HEK293 (cell line): ENCODE measurements around the gene NELFB.

ENCODE experiments used
- CTCF ChIA-PET: fragments of 350-600 bp; formaldehyde crosslinking; extraction: SDS; loops from one replicate; lab custom pipeline; 2021; ENCODE audit warnings: antibody characterized with exemption; lab: Yijun Ruan, JAX
- POLR2A ChIA-PET: fragments of 300-600 bp; formaldehyde crosslinking; extraction: SDS; loops from one replicate; lab custom pipeline; 2020; ENCODE audit warnings: antibody characterized with exemption, inconsistent platforms; lab: Yijun Ruan, JAX
- H3K27ac ChIP-seq: fragments of 200-500 bp; sonication (Bioruptor generic); 2 replicates; pipeline ENCODE4 v1.5.1; 2014; ENCODE audit warnings: low read depth, low read length, control low read depth, inconsistent platforms; ENCODE audit errors: extremely low read depth
- H3K36me3 ChIP-seq, 2 experiments: fragments of 200-500 bp in 1 of 2; sonication (Bioruptor generic) in 1 of 2; 1 replicate in 1 of 2; 2 replicates in 1 of 2; pipeline ENCODE4 v1.5.1; 2014 to 2017; ENCODE audit warnings: inconsistent platforms in 2 of 2, low read length in 2 of 2; ENCODE audit not compliant: control insufficient read depth in 2 of 2, insufficient read depth in 1 of 2
- H3K4me1 ChIP-seq: fragments of 200-500 bp; sonication (Bioruptor generic); 2 replicates; pipeline ENCODE4 v1.5.1; 2014; ENCODE audit warnings: mild to moderate bottlenecking, low read length, inconsistent platforms; ENCODE audit not compliant: control insufficient read depth, insufficient read depth
- H3K4me3 ChIP-seq: 2 replicates; pipeline ENCODE4 v1.5.1; 2011; ENCODE audit warnings: low read depth, mild to moderate bottlenecking, control low read depth, low read length, moderate library complexity
- H3K9me3 ChIP-seq: fragments of 200-500 bp; sonication (Bioruptor generic); 2 replicates; pipeline ENCODE4 v1.5.1; 2014; ENCODE audit warnings: low read depth, low read length, inconsistent platforms; ENCODE audit not compliant: control insufficient read depth, insufficient read depth
- EGR2 ChIP-seq: fragments of 450-650 bp; formaldehyde crosslinking; IDR thresholded peaks from 2 replicates; pipeline ENCODE4 v1.5.1; 2016; ENCODE audit warnings: low read depth, missing biosample characterization, missing genetic modification characterization
- GLI4 ChIP-seq: fragments of 450-650 bp; formaldehyde crosslinking; IDR thresholded peaks from 2 replicates; pipeline ENCODE4 v1.5.1; 2016; ENCODE audit warnings: missing biosample characterization, missing genetic modification characterization
- KLF16 ChIP-seq: fragments of 450-650 bp; formaldehyde crosslinking; IDR thresholded peaks from 2 replicates; pipeline ENCODE4 v1.5.1; 2017; ENCODE audit warnings: missing biosample characterization, missing genetic modification characterization
- PRDM1 ChIP-seq: fragments of 450-650 bp; formaldehyde crosslinking; IDR thresholded peaks from 2 replicates; pipeline ENCODE4; 2016; ENCODE audit warnings: missing biosample characterization, missing genetic modification characterization
- RBAK ChIP-seq: fragments of 450-650 bp; formaldehyde crosslinking; IDR thresholded peaks from 2 replicates; pipeline ENCODE4 v1.5.1; 2016; ENCODE audit warnings: missing biosample characterization, missing genetic modification characterization
- SP2 ChIP-seq: fragments of 450-650 bp; formaldehyde crosslinking; IDR thresholded peaks from 2 replicates; pipeline ENCODE4 v1.5.1; 2016; ENCODE audit warnings: missing biosample characterization, missing genetic modification characterization
- TRIM28 ChIP-seq: IDR thresholded peaks from 2 replicates; pipeline ENCODE4 v1.6.1; 2011; ENCODE audit warnings: low read length, control low read depth, borderline replicate concordance
- YY1 ChIP-seq: fragments of 450-650 bp; formaldehyde crosslinking; IDR thresholded peaks from 2 replicates; pipeline ENCODE4 v1.5.1; 2018; ENCODE audit warnings: missing biosample characterization, missing genetic modification characterization
- ZBTB7A ChIP-seq: fragments of 450-650 bp; formaldehyde crosslinking; IDR thresholded peaks from 2 replicates; pipeline ENCODE4 v1.5.1; 2016; ENCODE audit warnings: low read depth, missing biosample characterization, missing genetic modification characterization
- ZFHX2 ChIP-seq: fragments of 450-650 bp; formaldehyde crosslinking; conservative IDR thresholded peaks from 2 replicates; pipeline ENCODE4 v1.5.1; 2016; ENCODE audit warnings: missing biosample characterization, missing genetic modification characterization
- ZNF184 ChIP-seq: fragments of 450-650 bp; IDR thresholded peaks from 2 replicates; pipeline ENCODE4 v1.5.1; 2018; ENCODE audit warnings: missing biosample characterization, mild to moderate bottlenecking, missing genetic modification characterization
- ZNF324 ChIP-seq: fragments of 450-650 bp; formaldehyde crosslinking; IDR thresholded peaks from 2 replicates; pipeline ENCODE4 v1.5.1; 2016; ENCODE audit warnings: missing biosample characterization, missing genetic modification characterization
- ZNF341 ChIP-seq: fragments of 450-650 bp; formaldehyde crosslinking; IDR thresholded peaks from 2 replicates; pipeline ENCODE4; 2016; ENCODE audit warnings: low read depth, missing biosample characterization, missing genetic modification characterization
- ZNF391 ChIP-seq: fragments of 450-650 bp; formaldehyde crosslinking; IDR thresholded peaks from 2 replicates; pipeline ENCODE4 v1.5.1; 2016; ENCODE audit warnings: low read depth, missing biosample characterization, missing genetic modification characterization, borderline replicate concordance
- ZNF394 ChIP-seq: fragments of 450-650 bp; formaldehyde crosslinking; IDR thresholded peaks from 2 replicates; pipeline ENCODE4 v1.5.1; 2016; ENCODE audit warnings: missing biosample characterization, missing genetic modification characterization, mild to moderate bottlenecking, moderate library complexity, borderline replicate concordance
- ZNF423 ChIP-seq: fragments of 450-650 bp; formaldehyde crosslinking; IDR thresholded peaks from 2 replicates; pipeline ENCODE4 v1.5.1; 2016; ENCODE audit warnings: missing biosample characterization, missing genetic modification characterization
- ZNF514 ChIP-seq: fragments of 450-650 bp; formaldehyde crosslinking; IDR thresholded peaks from 2 replicates; pipeline ENCODE4 v1.5.1; 2016; ENCODE audit warnings: missing biosample characterization, missing genetic modification characterization
- ZNF530 ChIP-seq: fragments of 450-650 bp; formaldehyde crosslinking; IDR thresholded peaks from 2 replicates; pipeline ENCODE4 v1.5.1; 2016; ENCODE audit warnings: low read depth, missing biosample characterization, missing genetic modification characterization
- ZNF585B ChIP-seq: fragments of 450-650 bp; formaldehyde crosslinking; IDR thresholded peaks from 2 replicates; pipeline ENCODE4 v1.5.1; 2016; ENCODE audit warnings: missing biosample characterization, missing genetic modification characterization
- ZNF610 ChIP-seq: fragments of 450-650 bp; formaldehyde crosslinking; IDR thresholded peaks from 2 replicates; pipeline ENCODE4 v1.5.1; 2016; ENCODE audit warnings: missing biosample characterization, missing genetic modification characterization, borderline replicate concordance
- ZNF626 ChIP-seq: fragments of 450-650 bp; sonication (Bioruptor Pico); formaldehyde crosslinking; IDR thresholded peaks from 2 replicates; pipeline ENCODE4 v1.5.1; 2018; ENCODE audit warnings: missing biosample characterization, missing genetic modification characterization, inconsistent platforms
- ZNF660 ChIP-seq: fragments of 450-650 bp; IDR thresholded peaks from 2 replicates; pipeline ENCODE4 v1.5.1; 2018; ENCODE audit warnings: missing biosample characterization, mild to moderate bottlenecking, missing genetic modification characterization
- TF ChIP-seq, protein P1 (sequence below): fragments of 450-650 bp; formaldehyde crosslinking; IDR thresholded peaks from 2 replicates; pipeline ENCODE4 v1.5.1; 2017; ENCODE audit warnings: missing biosample characterization, missing genetic modification characterization
- TF ChIP-seq, protein P2 (sequence below): fragments of 450-650 bp; formaldehyde crosslinking; optimal IDR thresholded peaks from 2 replicates; pipeline ENCODE3; 2016; ENCODE audit warnings: missing biosample characterization, mild to moderate bottlenecking, missing genetic modification characterization
- TF ChIP-seq, protein P3 (sequence below): fragments of 450-650 bp; formaldehyde crosslinking; IDR thresholded peaks from 2 replicates; pipeline ENCODE4 v1.5.1; 2016; ENCODE audit warnings: missing biosample characterization, missing genetic modification characterization
- TF ChIP-seq, protein P4 (sequence below): fragments of 450-650 bp; formaldehyde crosslinking; IDR thresholded peaks from 2 replicates; pipeline ENCODE4 v1.5.0; 2017; ENCODE audit warnings: missing biosample characterization, missing genetic modification characterization, borderline replicate concordance

The NELFB gene

DNA sequence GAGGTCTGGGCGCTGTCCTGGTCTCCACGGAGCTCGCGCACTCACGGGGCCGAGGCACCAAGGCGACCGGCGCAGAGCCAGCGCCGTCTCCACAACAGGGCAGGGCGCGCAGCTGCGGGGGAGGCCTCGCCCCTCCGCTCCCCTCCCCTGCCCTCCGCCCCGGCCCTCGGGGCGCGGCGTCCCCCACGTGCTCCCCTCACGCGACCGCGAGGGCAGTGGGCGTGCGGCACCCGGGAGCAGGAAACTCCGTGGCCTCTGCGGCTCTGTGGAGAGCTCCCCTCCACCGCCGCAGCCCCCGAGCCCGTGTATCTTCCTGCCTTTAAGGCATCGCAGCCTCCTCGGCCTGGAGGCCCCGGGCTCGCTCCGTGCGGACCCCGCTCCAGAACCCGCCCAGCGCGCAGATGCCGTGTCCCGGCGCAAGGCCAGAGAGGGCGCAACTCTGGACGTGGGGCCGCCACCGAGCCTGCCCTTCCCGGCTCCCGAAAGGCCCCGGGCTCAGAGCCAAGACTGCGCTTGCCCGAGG lies 14.7 kb upstream of the NELFB start (continued):
- TF ChIP-seq ZNF585B (tag by site-specific recombination) (no peak), ZNF184 (tag by site-specific recombination) (no peak), SP2 (tag by site-specific recombination) (no peak)
- TF ChIP-seq, protein P1, sequence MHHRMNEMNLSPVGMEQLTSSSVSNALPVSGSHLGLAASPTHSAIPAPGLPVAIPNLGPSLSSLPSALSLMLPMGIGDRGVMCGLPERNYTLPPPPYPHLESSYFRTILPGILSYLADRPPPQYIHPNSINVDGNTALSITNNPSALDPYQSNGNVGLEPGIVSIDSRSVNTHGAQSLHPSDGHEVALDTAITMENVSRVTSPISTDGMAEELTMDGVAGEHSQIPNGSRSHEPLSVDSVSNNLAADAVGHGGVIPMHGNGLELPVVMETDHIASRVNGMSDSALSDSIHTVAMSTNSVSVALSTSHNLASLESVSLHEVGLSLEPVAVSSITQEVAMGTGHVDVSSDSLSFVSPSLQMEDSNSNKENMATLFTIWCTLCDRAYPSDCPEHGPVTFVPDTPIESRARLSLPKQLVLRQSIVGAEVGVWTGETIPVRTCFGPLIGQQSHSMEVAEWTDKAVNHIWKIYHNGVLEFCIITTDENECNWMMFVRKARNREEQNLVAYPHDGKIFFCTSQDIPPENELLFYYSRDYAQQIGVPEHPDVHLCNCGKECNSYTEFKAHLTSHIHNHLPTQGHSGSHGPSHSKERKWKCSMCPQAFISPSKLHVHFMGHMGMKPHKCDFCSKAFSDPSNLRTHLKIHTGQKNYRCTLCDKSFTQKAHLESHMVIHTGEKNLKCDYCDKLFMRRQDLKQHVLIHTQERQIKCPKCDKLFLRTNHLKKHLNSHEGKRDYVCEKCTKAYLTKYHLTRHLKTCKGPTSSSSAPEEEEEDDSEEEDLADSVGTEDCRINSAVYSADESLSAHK: peak; percentile 40; the same call in 1 of the 2 replicates

DNA sequence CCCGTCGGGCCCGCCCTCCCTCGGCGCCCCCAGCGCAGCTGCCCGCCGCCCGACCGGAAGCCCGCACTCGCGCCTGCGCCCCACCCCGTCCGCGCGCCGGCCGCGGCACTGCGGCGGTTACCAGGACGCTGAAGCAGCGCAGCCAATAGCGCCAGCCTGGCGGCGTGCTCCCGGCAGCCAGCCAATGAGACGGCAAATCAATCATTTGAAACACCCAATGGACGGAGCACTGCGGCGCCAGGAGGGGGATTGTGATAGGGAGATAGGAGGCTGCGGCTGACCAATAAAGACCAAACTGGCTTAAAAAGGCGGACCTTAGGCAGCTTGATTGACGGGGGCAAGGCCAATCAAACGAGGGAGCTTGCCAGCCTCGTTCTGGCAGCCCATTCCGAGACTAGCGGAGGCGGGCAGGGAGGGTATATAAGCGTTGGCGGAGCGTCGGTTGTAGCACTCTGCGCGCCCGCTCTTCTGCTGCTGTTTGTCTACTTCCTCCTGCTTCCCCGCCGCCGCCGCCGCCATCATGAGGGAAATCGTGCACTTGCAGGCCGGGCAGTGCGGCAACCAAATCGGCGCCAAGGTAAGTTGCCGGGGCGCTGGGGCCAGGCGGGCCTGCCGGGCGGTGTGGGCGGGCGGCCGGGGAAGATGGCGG lies 14.2 kb upstream of the NELFB start, which contains the start of gene TUBB4B:
Gene TUBB4B, plus strand, starts transcription at position 447 of the 649 bp plus-strand sequence. Its CDS starts 74 bp downstream, at position 521.
- ChIA-PET POLR2A (interaction anchor here (0.6 to 11.5 kb wide), 82 partner anchors 13 to 514 kb away, joined by 3 to 336 read pairs (median 5); partner anchors contain the start of genes ANAPC2, ARRDC1, CLIC3 and CYSRT1), CTCF (interaction anchor here (0.6 to 1.7 kb wide), 10 partner anchors 8 to 205 kb away, joined by 3 to 11 read pairs (median 3); partner anchors contain the start of genes CYSRT1, LRRC26, NELFB and NPDC1)
- Histone ChIP-seq H3K4me1 (peaks cover 6% of the 10 kb centered on the region; the same call in 1 of the 2 replicates), H3K27ac (peak within 1 kb of the TSS; percentile 93), H3K4me3 (peak within 1 kb of the TSS; percentile 83), H3K9me3 (no peaks in the 10 kb centered on the region), H3K36me3 (peaks cover 0 to 32% of the 10 kb centered on the region in 2 experiments; a peak in 1 of 3 replicates)
- TF ChIP-seq ZNF610 (tag by site-specific recombination) (peak; percentile 67; the same call in 1 of the 2 replicates), GLI4 (peak; percentile 55; the same call in 1 of the 2 replicates), PRDM1 (no peak), TRIM28 (no peak), RBAK (no peak), ZNF530 (tag by site-specific recombination) (no peak), ZNF394 (peak; percentile 49; the same call in 1 of the 2 replicates), ZNF423 (tag by site-specific recombination) (no peak), ZNF514 (tag by site-specific recombination) (no peak), KLF16 (tag by site-specific recombination) (peak; percentile 89), YY1 (tag by site-specific recombination) (peak; percentile 90), EGR2 (tag by site-specific recombination) (peak; percentile 70), ZNF391 (tag by site-specific recombination) (peak; percentile 93), ZBTB7A (tag by site-specific recombination) (peak; percentile 36; the same call in 1 of the 2 replicates), ZNF626 (no peak), ZNF660 (tag by site-specific recombination) (peak; percentile 68; the same call in 1 of the 2 replicates), ZNF324 (tag by site-specific recombination) (0 out of 2 replicates have a peak, but pooled peaks have one; percentile 42), ZNF341 (tag by site-specific recombination) (peak; percentile 37; the same call in 1 of the 2 replicates), ZFHX2 (tag by site-specific recombination) (peak; percentile 92)
- TF ChIP-seq, protein P2, sequence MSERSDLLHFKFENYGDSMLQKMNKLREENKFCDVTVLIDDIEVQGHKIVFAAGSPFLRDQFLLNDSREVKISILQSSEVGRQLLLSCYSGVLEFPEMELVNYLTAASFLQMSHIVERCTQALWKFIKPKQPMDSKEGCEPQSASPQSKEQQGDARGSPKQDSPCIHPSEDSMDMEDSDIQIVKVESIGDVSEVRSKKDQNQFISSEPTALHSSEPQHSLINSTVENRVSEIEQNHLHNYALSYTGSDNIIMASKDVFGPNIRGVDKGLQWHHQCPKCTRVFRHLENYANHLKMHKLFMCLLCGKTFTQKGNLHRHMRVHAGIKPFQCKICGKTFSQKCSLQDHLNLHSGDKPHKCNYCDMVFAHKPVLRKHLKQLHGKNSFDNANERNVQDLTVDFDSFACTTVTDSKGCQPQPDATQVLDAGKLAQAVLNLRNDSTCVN: peak; percentile 23
- TF ChIP-seq, protein P3, sequence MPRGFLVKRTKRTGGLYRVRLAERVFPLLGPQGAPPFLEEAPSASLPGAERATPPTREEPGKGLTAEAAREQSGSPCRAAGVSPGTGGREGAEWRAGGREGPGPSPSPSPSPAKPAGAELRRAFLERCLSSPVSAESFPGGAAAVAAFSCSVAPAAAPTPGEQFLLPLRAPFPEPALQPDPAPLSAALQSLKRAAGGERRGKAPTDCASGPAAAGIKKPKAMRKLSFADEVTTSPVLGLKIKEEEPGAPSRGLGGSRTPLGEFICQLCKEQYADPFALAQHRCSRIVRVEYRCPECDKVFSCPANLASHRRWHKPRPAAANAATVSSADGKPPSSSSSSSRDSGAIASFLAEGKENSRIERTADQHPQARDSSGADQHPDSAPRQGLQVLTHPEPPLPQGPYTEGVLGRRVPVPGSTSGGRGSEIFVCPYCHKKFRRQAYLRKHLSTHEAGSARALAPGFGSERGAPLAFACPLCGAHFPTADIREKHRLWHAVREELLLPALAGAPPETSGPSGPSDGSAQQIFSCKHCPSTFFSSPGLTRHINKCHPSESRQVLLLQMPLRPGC (tag by site-specific recombination): 0 out of 2 replicates have a peak, but pooled peaks have one; percentile 57
- TF ChIP-seq, protein P4, sequence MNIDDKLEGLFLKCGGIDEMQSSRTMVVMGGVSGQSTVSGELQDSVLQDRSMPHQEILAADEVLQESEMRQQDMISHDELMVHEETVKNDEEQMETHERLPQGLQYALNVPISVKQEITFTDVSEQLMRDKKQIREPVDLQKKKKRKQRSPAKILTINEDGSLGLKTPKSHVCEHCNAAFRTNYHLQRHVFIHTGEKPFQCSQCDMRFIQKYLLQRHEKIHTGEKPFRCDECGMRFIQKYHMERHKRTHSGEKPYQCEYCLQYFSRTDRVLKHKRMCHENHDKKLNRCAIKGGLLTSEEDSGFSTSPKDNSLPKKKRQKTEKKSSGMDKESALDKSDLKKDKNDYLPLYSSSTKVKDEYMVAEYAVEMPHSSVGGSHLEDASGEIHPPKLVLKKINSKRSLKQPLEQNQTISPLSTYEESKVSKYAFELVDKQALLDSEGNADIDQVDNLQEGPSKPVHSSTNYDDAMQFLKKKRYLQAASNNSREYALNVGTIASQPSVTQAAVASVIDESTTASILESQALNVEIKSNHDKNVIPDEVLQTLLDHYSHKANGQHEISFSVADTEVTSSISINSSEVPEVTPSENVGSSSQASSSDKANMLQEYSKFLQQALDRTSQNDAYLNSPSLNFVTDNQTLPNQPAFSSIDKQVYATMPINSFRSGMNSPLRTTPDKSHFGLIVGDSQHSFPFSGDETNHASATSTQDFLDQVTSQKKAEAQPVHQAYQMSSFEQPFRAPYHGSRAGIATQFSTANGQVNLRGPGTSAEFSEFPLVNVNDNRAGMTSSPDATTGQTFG (tag by site-specific recombination): peak; percentile 77; the same call in 1 of the 2 replicates
